ENCODE data around the gene MYL7. TPM values are rescaled to one million over a fixed set of nuclear protein-coding genes. Genes with fewer than 3 reads are reported as not detected.

Gene MYL7
- total RNA-seq, 4 donors from 2014 or later, result not detected

- 85 to 86% methylated on average over 13 to 14 of the region's 22 CpGs for WGBS, 2 donors
- intact Hi-C loops (cut with DNase I), result no loop called here
- H3K36me3 ChIP-seq, result no peaks in the 10 kb centered on the region
- DNase-seq, result no peak
- no peaks in the 10 kb centered on the region for H3K27me3 ChIP-seq
- no peak overlapping the region for H3K27ac ChIP-seq
- TF ChIP-seq CTCF (IDR thresholded peaks at IDR 0.05) (no peak), POLR2A (IDR thresholded peaks at IDR 0.05) (no peak)
- no peaks in the 10 kb centered on the region for H3K9me3 ChIP-seq
- H3K4me1 ChIP-seq, result peaks cover 0 to 2% of the 10 kb centered on the region in 2 donors
- no peak overlapping the region for H3K4me3 ChIP-seq (replicated peaks in 1 of 3)
Observed at GRCh38 chr7:44152971-44153947, 12.1 kb upstream of the MYL7 start.

GRCh38 chr7:44151956-44152355, 10.8 kb upstream of the MYL7 start:
- intact Hi-C loops (cut with DNase I), result no loop called here
- Histone ChIP-seq H3K27me3 (no peaks in the 10 kb centered on the region), H3K4me1 (no peaks in the 10 kb centered on the region), H3K36me3 (no peaks in the 10 kb centered on the region), H3K4me3 (replicated peaks in 1 of 3) (no peak overlapping the region), H3K9me3 (no peaks in the 10 kb centered on the region), H3K27ac (no peak overlapping the region)
- no peak for DNase-seq
- WGBS, 2 donors, result 88 to 94% methylated on average over 6 to 9 of the region's 9 CpGs
- TF ChIP-seq CTCF (IDR thresholded peaks at IDR 0.05) (no peak), POLR2A (IDR thresholded peaks at IDR 0.05) (no peak)

- WGBS, 2 donors, result 87 to 90% methylated on average over 16 of the region's 16 CpGs
- Histone ChIP-seq H3K4me3 (replicated peaks in 1 of 3) (no peak overlapping the region), H3K27ac (no peak overlapping the region), H3K36me3 (no peaks in the 10 kb centered on the region), H3K4me1 (peaks cover 0 to 2% of the 10 kb centered on the region in 2 donors), H3K27me3 (no peaks in the 10 kb centered on the region), H3K9me3 (no peaks in the 10 kb centered on the region)
- intact Hi-C loops (cut with DNase I), result no loop called here
- no peak for DNase-seq
- TF ChIP-seq CTCF (IDR thresholded peaks at IDR 0.05) (no peak), POLR2A (IDR thresholded peaks at IDR 0.05) (no peak)
Observed at GRCh38 chr7:44150966-44151941, 10.1 kb upstream of the MYL7 start.

- H3K9me3 ChIP-seq, result no peaks in the 10 kb centered on the region
- no peaks in the 10 kb centered on the region for H3K36me3 ChIP-seq
- H3K4me1 ChIP-seq, result peaks cover 6 to 10% of the 10 kb centered on the region in 2 donors
- intact Hi-C loops (cut with DNase I), result no loop called here
- no peak overlapping the region for H3K4me3 ChIP-seq (replicated peaks in 1 of 3)
- H3K27me3 ChIP-seq, result no peaks in the 10 kb centered on the region
- no peak overlapping the region for H3K27ac ChIP-seq
- DNase-seq, result no peak
- TF ChIP-seq CTCF (IDR thresholded peaks at IDR 0.05) (no peak), POLR2A (IDR thresholded peaks at IDR 0.05) (no peak)
- 76 to 89% methylated on average over 4 to 5 of the region's 5 CpGs for WGBS, 2 donors
Observed at GRCh38 chr7:44150466-44150832, 9.3 kb upstream of the MYL7 start.

All from thyroid gland (tissue), 4 donors.